ENCODE data around the gene RIPK4. TPM values are rescaled to one million over a fixed set of nuclear protein-coding genes. Genes with fewer than 3 reads are reported as not detected.

The RIPK4 gene
- polyA plus RNA-seq, 1 donor (not counting 4 experiments of a cell fraction or from before 2014, with no cell fraction given) = 18.4 TPM

- no peak for TF ChIP-seq EZH2 (IDR thresholded peaks at IDR 0.05; ENCODE audit: low read length)
- TF ChIP-seq, protein P1, sequence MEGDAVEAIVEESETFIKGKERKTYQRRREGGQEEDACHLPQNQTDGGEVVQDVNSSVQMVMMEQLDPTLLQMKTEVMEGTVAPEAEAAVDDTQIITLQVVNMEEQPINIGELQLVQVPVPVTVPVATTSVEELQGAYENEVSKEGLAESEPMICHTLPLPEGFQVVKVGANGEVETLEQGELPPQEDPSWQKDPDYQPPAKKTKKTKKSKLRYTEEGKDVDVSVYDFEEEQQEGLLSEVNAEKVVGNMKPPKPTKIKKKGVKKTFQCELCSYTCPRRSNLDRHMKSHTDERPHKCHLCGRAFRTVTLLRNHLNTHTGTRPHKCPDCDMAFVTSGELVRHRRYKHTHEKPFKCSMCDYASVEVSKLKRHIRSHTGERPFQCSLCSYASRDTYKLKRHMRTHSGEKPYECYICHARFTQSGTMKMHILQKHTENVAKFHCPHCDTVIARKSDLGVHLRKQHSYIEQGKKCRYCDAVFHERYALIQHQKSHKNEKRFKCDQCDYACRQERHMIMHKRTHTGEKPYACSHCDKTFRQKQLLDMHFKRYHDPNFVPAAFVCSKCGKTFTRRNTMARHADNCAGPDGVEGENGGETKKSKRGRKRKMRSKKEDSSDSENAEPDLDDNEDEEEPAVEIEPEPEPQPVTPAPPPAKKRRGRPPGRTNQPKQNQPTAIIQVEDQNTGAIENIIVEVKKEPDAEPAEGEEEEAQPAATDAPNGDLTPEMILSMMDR (optimal IDR thresholded peaks at IDR 0.05 in 1 of 3, IDR thresholded peaks at IDR 0.05 in 1 of 3, conservative IDR thresholded peaks at IDR 0.05 in 1 of 3; ENCODE audit: extremely low read depth in 1 of 3, insufficient read depth in 2 of 3, low read length in 3 of 3) = no peak
- no peak for FAIRE-seq
- Histone ChIP-seq H3K4me1 (ENCODE audit: control insufficient read depth, extremely low read depth, insufficient read depth, low read length) (no peaks in the 10 kb centered on the region), H3K27ac (ENCODE audit: control insufficient read depth, insufficient read depth, low read length) (no peak overlapping the region), H3K36me3 (ENCODE audit: control insufficient read depth in 2 of 2, extremely low read depth in 1 of 2, insufficient read depth in 2 of 2, low read length in 2 of 2) (peaks cover 48 to 62% of the 10 kb centered on the region in 2 experiments), H2AFZ (ENCODE audit: control insufficient read depth, low read length) (no peak overlapping the region), H3K9me3 (ENCODE audit: control insufficient read depth, low read depth, low read length) (no peaks in the 10 kb centered on the region), H3K9me1 (ENCODE audit: control insufficient read depth, extremely low read depth, insufficient read depth, low read length) (no peaks in the 10 kb centered on the region), H3K4me2 (ENCODE audit: control insufficient read depth, extremely low read depth, insufficient read depth, low read depth, low read length) (no peak overlapping the region), H3K79me2 (ENCODE audit: control insufficient read depth, insufficient read depth, low read length) (peaks cover 52% of the 10 kb centered on the region), H3K9ac (ENCODE audit: control insufficient read depth, extremely low read depth, insufficient read depth, low read length) (no peak overlapping the region), H3K27me3 (ENCODE audit: control insufficient read depth, extremely low read depth, insufficient read depth, low read length) (no peaks in the 10 kb centered on the region), H4K20me1 (ENCODE audit: control insufficient read depth, extremely low read depth, insufficient read depth, low read length) (peaks cover 5% of the 10 kb centered on the region), H3K4me3 (ENCODE audit: control insufficient read depth in 2 of 3, extremely low read depth in 1 of 3, insufficient read depth in 2 of 3, low read depth in 1 of 3, low read length in 3 of 3) (no peak overlapping the region)
- dilution Hi-C loops (cut with MboI; ENCODE audit: extremely low pct_ligation_motif_present, low sequenced_read_pairs) = no loop called here
- DNase-seq (ENCODE audit: low read depth, low spot score) = no peak
Measured at GRCh38 chr21:41739936-41740335, 26.9 kb downstream of the RIPK4 start.

DNA sequence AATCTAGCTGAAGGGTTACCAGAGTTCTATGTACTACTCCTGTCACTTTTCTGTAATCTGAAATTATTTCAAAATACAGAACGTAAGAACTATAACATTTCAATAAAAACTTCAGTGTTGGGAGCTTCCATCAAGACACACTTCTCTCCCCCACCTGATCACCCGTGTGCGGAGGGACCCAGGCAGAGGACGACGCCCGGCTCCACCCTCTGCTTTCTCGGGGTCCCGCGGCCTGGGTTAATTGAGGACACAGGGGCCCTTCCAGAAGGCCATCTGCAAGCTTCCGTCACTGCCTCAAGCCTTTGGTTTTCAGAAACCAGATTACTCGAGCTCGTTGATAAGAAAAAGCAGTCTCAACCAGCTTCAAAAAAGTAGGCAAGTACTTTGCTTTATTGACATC, 27.8 kb downstream of the RIPK4 start:
- DNase-seq (ENCODE audit: low read depth, low spot score) (no peak), FAIRE-seq (peak; percentile 26)
- Histone ChIP-seq H3K9ac (ENCODE audit: control insufficient read depth, extremely low read depth, insufficient read depth, low read length) (no peak overlapping the region), H4K20me1 (ENCODE audit: control insufficient read depth, extremely low read depth, insufficient read depth, low read length) (peaks cover 5% of the 10 kb centered on the region), H3K36me3 (ENCODE audit: control insufficient read depth in 2 of 2, extremely low read depth in 1 of 2, insufficient read depth in 2 of 2, low read length in 2 of 2) (peaks cover 42 to 53% of the 10 kb centered on the region in 2 experiments), H3K9me3 (ENCODE audit: control insufficient read depth, low read depth, low read length) (no peaks in the 10 kb centered on the region), H3K27me3 (ENCODE audit: control insufficient read depth, extremely low read depth, insufficient read depth, low read length) (no peaks in the 10 kb centered on the region), H3K4me3 (ENCODE audit: control insufficient read depth in 2 of 3, extremely low read depth in 1 of 3, insufficient read depth in 2 of 3, low read depth in 1 of 3, low read length in 3 of 3) (no peak overlapping the region), H3K79me2 (ENCODE audit: control insufficient read depth, insufficient read depth, low read length) (peaks cover 43% of the 10 kb centered on the region), H3K4me1 (ENCODE audit: control insufficient read depth, extremely low read depth, insufficient read depth, low read length) (no peaks in the 10 kb centered on the region), H3K4me2 (ENCODE audit: control insufficient read depth, extremely low read depth, insufficient read depth, low read depth, low read length) (no peak overlapping the region), H3K27ac (ENCODE audit: control insufficient read depth, insufficient read depth, low read length) (no peak overlapping the region), H2AFZ (ENCODE audit: control insufficient read depth, low read length) (no peak overlapping the region), H3K9me1 (ENCODE audit: control insufficient read depth, extremely low read depth, insufficient read depth, low read length) (no peaks in the 10 kb centered on the region)
- TF ChIP-seq, protein P1 (optimal IDR thresholded peaks at IDR 0.05 in 1 of 3, IDR thresholded peaks at IDR 0.05 in 1 of 3, conservative IDR thresholded peaks at IDR 0.05 in 1 of 3; ENCODE audit: extremely low read depth in 1 of 3, insufficient read depth in 2 of 3, low read length in 3 of 3) = no peak
- TF ChIP-seq EZH2 (IDR thresholded peaks at IDR 0.05; ENCODE audit: low read length) = no peak
- dilution Hi-C loops (cut with MboI; ENCODE audit: extremely low pct_ligation_motif_present, low sequenced_read_pairs) = no loop called here
